Panc1 (cell line): ENCODE results near the gene HUNK.

Source experiments
- CTCF ChIP-seq: fragments of 450-650 bp; IDR thresholded peaks from 2 replicates; pipeline ENCODE4 v1.5.1; 2017; ENCODE audit warnings: mild to moderate bottlenecking
- TCF7L2 ChIP-seq: IDR thresholded peaks from 2 replicates; pipeline ENCODE4 v1.6.1; 2011; ENCODE audit warnings: mild to moderate bottlenecking, low read depth, low read length, inconsistent platforms

- no peak for TF ChIP-seq CTCF
- TF ChIP-seq TCF7L2: no peak
These were observed 119.6 kb downstream of the HUNK start for GRCh38 chr21:31992391-31992790.
